ENCODE data around the gene HIVEP2. TPM values are rescaled to one million over a fixed set of nuclear protein-coding genes. Genes with fewer than 3 reads are reported as not detected.

The HIVEP2 gene
- polyA plus RNA-seq, 2 of the 4 experiments (the other 2 are of a cell fraction): 2.2 to 2.6 TPM

DNA sequence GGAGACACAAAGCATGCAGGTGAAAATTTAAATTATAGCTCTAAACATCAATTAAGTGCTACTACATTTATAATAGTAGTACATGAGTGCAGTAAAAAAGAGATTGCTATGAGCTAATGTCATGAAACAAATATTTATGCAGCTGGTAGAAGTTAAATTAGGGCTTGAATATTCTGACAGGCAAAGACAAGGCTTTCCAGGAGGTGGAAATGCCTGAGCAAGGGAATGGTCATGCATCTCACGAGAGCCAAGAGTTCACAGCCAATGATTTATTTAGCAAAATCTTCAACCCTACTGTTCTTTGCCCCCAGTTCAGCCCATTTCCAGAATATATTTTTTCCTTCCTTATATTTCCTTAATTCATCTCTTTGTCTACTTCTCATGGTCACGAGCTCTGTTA lies 128.9 kb downstream of the HIVEP2 start (continued):
- TF ChIP-seq, protein P1, sequence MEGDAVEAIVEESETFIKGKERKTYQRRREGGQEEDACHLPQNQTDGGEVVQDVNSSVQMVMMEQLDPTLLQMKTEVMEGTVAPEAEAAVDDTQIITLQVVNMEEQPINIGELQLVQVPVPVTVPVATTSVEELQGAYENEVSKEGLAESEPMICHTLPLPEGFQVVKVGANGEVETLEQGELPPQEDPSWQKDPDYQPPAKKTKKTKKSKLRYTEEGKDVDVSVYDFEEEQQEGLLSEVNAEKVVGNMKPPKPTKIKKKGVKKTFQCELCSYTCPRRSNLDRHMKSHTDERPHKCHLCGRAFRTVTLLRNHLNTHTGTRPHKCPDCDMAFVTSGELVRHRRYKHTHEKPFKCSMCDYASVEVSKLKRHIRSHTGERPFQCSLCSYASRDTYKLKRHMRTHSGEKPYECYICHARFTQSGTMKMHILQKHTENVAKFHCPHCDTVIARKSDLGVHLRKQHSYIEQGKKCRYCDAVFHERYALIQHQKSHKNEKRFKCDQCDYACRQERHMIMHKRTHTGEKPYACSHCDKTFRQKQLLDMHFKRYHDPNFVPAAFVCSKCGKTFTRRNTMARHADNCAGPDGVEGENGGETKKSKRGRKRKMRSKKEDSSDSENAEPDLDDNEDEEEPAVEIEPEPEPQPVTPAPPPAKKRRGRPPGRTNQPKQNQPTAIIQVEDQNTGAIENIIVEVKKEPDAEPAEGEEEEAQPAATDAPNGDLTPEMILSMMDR (IDR thresholded peaks at IDR 0.05): no peak
- TF ChIP-seq, protein P2, sequence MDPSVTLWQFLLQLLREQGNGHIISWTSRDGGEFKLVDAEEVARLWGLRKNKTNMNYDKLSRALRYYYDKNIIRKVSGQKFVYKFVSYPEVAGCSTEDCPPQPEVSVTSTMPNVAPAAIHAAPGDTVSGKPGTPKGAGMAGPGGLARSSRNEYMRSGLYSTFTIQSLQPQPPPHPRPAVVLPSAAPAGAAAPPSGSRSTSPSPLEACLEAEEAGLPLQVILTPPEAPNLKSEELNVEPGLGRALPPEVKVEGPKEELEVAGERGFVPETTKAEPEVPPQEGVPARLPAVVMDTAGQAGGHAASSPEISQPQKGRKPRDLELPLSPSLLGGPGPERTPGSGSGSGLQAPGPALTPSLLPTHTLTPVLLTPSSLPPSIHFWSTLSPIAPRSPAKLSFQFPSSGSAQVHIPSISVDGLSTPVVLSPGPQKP (IDR thresholded peaks at IDR 0.05; ENCODE audit: low read depth, low read length): no peak

DNA sequence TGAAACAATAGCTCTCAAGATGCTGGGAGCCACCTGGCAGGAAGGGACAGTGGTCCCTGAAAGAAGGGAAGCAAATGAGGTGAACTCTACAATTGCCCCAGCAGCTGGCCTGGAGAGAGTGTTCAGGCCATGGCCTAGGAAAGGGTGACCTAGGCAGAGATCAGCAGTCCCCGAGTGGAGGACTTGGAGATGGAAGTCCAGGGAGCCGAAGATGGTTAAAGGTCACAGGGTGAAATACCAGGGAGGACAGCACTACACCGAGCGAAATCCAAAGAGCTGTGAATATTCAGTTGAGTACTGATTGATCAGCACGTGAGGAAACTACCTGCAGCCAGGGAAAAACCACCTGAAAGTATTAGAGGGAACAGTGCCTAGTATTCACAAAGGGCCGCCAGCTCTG lies 133.1 kb downstream of the HIVEP2 start:
- Histone ChIP-seq H3K4me2 (no peak overlapping the region), H3K9me3 (no peaks in the 10 kb centered on the region), H3K4me1 (no peaks in the 10 kb centered on the region), H3K27ac (no peak overlapping the region), H3K4me3 (no peak overlapping the region)
- ATAC-seq (no peak), FAIRE-seq (no peak), DNase-seq (ENCODE audit: low read depth in 1 of 2, low spot score in 1 of 2) (no peak)
- ChIA-PET CTCF (no interaction called here), POLR2A (no interaction called here)
- TF ChIP-seq KDM5A (IDR thresholded peaks at IDR 0.05) (no peak), FOSB (CRISPR knock-in tag; IDR thresholded peaks at IDR 0.05) (no peak), ZFP36 (IDR thresholded peaks at IDR 0.05; ENCODE audit: borderline replicate concordance, partially characterized antibody) (no peak), SREBF2 (IDR thresholded peaks at IDR 0.05) (no peak), EHF (CRISPR knock-in tag; IDR thresholded peaks at IDR 0.05) (no peak), FOSL2 (IDR thresholded peaks at IDR 0.05) (no peak), FOSL2 (CRISPR knock-in tag; IDR thresholded peaks at IDR 0.05) (no peak), ZSCAN20 (CRISPR knock-in tag; IDR thresholded peaks at IDR 0.05) (no peak), HOXB13 (CRISPR knock-in tag; IDR thresholded peaks at IDR 0.05; ENCODE audit: low read depth) (no peak), EP300 (IDR thresholded peaks at IDR 0.05) (no peak), CBX8 (IDR thresholded peaks at IDR 0.05) (no peak), CHD2 (IDR thresholded peaks at IDR 0.05; ENCODE audit: low read length, partially characterized antibody) (no peak), NR3C1 (IDR thresholded peaks at IDR 0.05) (no peak), TFCP2L1 (CRISPR knock-in tag; IDR thresholded peaks at IDR 0.05) (no peak), RFX5 (IDR thresholded peaks at IDR 0.05) (no peak)
- TF ChIP-seq, protein P3, sequence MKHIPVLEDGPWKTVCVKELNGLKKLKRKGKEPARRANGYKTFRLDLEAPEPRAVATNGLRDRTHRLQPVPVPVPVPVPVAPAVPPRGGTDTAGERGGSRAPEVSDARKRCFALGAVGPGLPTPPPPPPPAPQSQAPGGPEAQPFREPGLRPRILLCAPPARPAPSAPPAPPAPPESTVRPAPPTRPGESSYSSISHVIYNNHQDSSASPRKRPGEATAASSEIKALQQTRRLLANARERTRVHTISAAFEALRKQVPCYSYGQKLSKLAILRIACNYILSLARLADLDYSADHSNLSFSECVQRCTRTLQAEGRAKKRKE (CRISPR knock-in tag; IDR thresholded peaks at IDR 0.05; ENCODE audit: low read depth): no peak
- TF ChIP-seq, protein P1 (IDR thresholded peaks at IDR 0.05): no peak
- WGBS (ENCODE audit: missing lambda C conversion rate): 89% methylated on average over 5 of the region's 6 CpGs

DNA sequence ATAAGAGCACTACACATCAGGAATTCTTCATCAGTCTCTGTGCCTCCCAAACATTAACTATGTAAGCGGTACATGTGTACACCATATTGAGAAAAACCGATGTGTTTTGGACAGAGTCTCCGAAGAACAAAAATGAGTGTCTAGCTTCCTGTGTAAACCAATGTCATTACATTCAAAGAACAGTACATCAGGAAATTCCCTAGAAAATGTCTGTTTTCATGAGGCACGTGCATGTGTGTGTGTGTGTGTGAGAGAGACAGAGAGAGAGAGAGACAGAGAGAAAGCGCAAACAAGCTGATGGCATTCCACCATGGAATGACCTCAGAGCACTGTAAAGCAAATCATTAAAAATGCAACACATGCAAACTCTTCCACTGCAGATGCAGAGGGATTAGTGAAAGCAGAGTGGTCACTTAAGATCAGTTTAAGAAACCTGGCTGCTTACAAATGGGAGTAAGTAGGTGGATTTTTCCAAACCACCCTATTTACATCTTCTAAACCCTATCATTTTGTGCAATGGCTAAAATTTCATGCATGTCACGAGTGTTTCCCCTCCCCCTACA lies 133.9 kb downstream of the HIVEP2 start:
- CTCF ChIA-PET: no interaction called here
- POLR2A ChIA-PET: no interaction called here
- TF ChIP-seq, protein P4, sequence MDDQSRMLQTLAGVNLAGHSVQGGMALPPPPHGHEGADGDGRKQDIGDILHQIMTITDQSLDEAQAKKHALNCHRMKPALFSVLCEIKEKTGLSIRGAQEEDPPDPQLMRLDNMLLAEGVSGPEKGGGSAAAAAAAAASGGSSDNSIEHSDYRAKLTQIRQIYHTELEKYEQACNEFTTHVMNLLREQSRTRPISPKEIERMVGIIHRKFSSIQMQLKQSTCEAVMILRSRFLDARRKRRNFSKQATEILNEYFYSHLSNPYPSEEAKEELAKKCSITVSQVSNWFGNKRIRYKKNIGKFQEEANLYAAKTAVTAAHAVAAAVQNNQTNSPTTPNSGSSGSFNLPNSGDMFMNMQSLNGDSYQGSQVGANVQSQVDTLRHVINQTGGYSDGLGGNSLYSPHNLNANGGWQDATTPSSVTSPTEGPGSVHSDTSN (IDR thresholded peaks at IDR 0.05): no peak
- no peak for TF ChIP-seq CHD2 (IDR thresholded peaks at IDR 0.05; ENCODE audit: low read length, partially characterized antibody)
- no peak for TF ChIP-seq CBX8 (IDR thresholded peaks at IDR 0.05)
- no peak for TF ChIP-seq FOSB (CRISPR knock-in tag; IDR thresholded peaks at IDR 0.05)
- TF ChIP-seq MYC (IDR thresholded peaks at IDR 0.05; ENCODE audit: borderline replicate concordance, low read length): no peak
- TF ChIP-seq, protein P5, sequence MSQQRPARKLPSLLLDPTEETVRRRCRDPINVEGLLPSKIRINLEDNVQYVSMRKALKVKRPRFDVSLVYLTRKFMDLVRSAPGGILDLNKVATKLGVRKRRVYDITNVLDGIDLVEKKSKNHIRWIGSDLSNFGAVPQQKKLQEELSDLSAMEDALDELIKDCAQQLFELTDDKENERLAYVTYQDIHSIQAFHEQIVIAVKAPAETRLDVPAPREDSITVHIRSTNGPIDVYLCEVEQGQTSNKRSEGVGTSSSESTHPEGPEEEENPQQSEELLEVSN (IDR thresholded peaks at IDR 0.05; ENCODE audit: borderline replicate concordance, low read depth): no peak
- Histone ChIP-seq H3K4me2 (no peak overlapping the region), H3K9me3 (no peaks in the 10 kb centered on the region), H3K4me1 (no peaks in the 10 kb centered on the region), H3K4me3 (no peak overlapping the region), H3K27ac (no peak overlapping the region)
- no peak for ATAC-seq
- 83% methylated on average over 6 of the region's 6 CpGs for WGBS (ENCODE audit: missing lambda C conversion rate)
- no peak for DNase-seq (ENCODE audit: low read depth in 1 of 2, low spot score in 1 of 2)
- no peak for FAIRE-seq
